Endothelial cell of umbilical vein (primary cell): ENCODE data around the gene EIF2AK2. TPM values are rescaled to one million over a fixed set of nuclear protein-coding genes. Genes with fewer than 3 reads are reported as not detected.

Experiments
- BruUV-seq: library from RNA; stranded (reverse); fragments of 400-500 nt; replicated peaks from 2 replicates; lab custom pipeline; 2021; lab: Mats Ljungman, UMichigan
- CTCF ChIA-PET: fragments of 300-600, 350-600 bp; sonication (Branson Sonifier 250); formaldehyde crosslinking; loops from one replicate; lab custom pipeline; 2021; ENCODE audit warnings: antibody characterized with exemption, inconsistent platforms; lab: Charles Lee
- POLR2A ChIA-PET: fragments of 300-600, 350-600 bp; sonication (Branson Sonifier 250); formaldehyde crosslinking; loops from one replicate; lab custom pipeline; 2021; ENCODE audit warnings: antibody characterized with exemption, inconsistent platforms; lab: Charles Lee
- DNase-seq: peaks from one replicate; pipeline ENCODE4 v3.0.0-alpha.2; 2011; ENCODE audit warnings: low read depth, low spot score
- FAIRE-seq: peaks from 2 replicates; lab custom pipeline; 2011; peaks lifted over from hg19 to GRCh38; lab: Jason Lieb, UNC
- H2AFZ ChIP-seq: 2 replicates; pipeline ENCODE4 v1.6.0; 2012; ENCODE audit warnings: low read depth, low read length, control low read depth, inconsistent platforms
- H3K27ac ChIP-seq: 2 replicates; pipeline ENCODE4 v1.5.1; 2011; ENCODE audit warnings: low read depth, mild to moderate bottlenecking, control low read depth, low read length, moderate library complexity; ENCODE audit not compliant: insufficient read depth
- H3K27me3 ChIP-seq, 2 experiments: 2 replicates each; pipeline versions ENCODE4 v1.6.0 to v1.6.1; 2011; ENCODE audit warnings: low read length in 2 of 2, mixed read lengths in 1 of 2; ENCODE audit not compliant: control insufficient read depth in 2 of 2, insufficient read depth in 2 of 2
- H3K36me3 ChIP-seq, 2 experiments: 2 replicates in 1 of 2; 3 replicates in 1 of 2; pipeline ENCODE4 v1.5.1; 2011; ENCODE audit warnings: low read length in 2 of 2, mild to moderate bottlenecking in 1 of 2, moderate library complexity in 1 of 2; ENCODE audit not compliant: control insufficient read depth in 2 of 2, insufficient read depth in 2 of 2; ENCODE audit errors: extremely low read depth in 1 of 2
- H3K4me1 ChIP-seq: 3 replicates; pipeline ENCODE4 v1.5.1; 2011; ENCODE audit warnings: mild to moderate bottlenecking, low read length; ENCODE audit not compliant: control insufficient read depth, insufficient read depth; ENCODE audit errors: extremely low read depth
- H3K4me2 ChIP-seq: 2 replicates; pipeline ENCODE4 v1.6.1; 2011; ENCODE audit warnings: low read length, control low read depth, mixed read lengths; ENCODE audit not compliant: insufficient read depth
- H3K4me3 ChIP-seq, 3 experiments: fragments of 200-600 bp in 1 of 3; sonication (generic), shearing (Covaris generic) in 1 of 3; replicated peaks in 1 of 3; 2 replicates each; pipeline ENCODE4 v1.5.1; 2011 to 2016; ENCODE audit warnings: control low read depth in 3 of 3, low read length in 3 of 3, mild to moderate bottlenecking in 2 of 3, inconsistent platforms in 1 of 3, low read depth in 1 of 3, moderate library complexity in 1 of 3; ENCODE audit not compliant: insufficient read depth in 1 of 3
- H3K79me2 ChIP-seq: 2 replicates; pipeline ENCODE4 v1.6.0; 2012; ENCODE audit warnings: low read length, inconsistent platforms; ENCODE audit not compliant: control insufficient read depth, insufficient read depth
- H3K9ac ChIP-seq: replicated peaks from 2 replicates; pipeline ENCODE3; 2011; ENCODE audit warnings: low read length, control low read depth; ENCODE audit not compliant: insufficient read depth; ENCODE audit errors: extremely low read depth
- H3K9me1 ChIP-seq: replicated peaks from 3 replicates; pipeline ENCODE4 v1.6.0; 2011; ENCODE audit warnings: mild to moderate bottlenecking, low read length; ENCODE audit not compliant: control insufficient read depth, insufficient read depth; ENCODE audit errors: extremely low read depth
- H3K9me3 ChIP-seq: replicated peaks from 2 replicates; pipeline ENCODE4 v1.5.1; 2012; ENCODE audit warnings: low read length, inconsistent platforms; ENCODE audit not compliant: control insufficient read depth, insufficient read depth
- H4K20me1 ChIP-seq: replicated peaks from 2 replicates; pipeline ENCODE3; 2011; ENCODE audit warnings: mild to moderate bottlenecking, low read length; ENCODE audit not compliant: control insufficient read depth, insufficient read depth; ENCODE audit errors: extremely low read depth
- CTCF ChIP-seq, 2 donors: IDR thresholded peaks; 1 replicate in 1 of 2; 2 replicates in 1 of 2; pipeline ENCODE4 v1.5.1; 2011; ENCODE audit warnings: low read length in 2 of 2, mild to moderate bottlenecking in 2 of 2, moderate library complexity in 2 of 2, control low read depth in 1 of 2, inconsistent platforms in 1 of 2, low read depth in 1 of 2; ENCODE audit not compliant: insufficient read depth in 1 of 2; ENCODE audit errors: extremely low read depth in 1 of 2
- EZH2 ChIP-seq: IDR thresholded peaks from 2 replicates; pipeline ENCODE4 v1.6.1; 2012; ENCODE audit warnings: borderline replicate concordance, low read depth, mild to moderate bottlenecking, moderate library complexity, low read length, inconsistent platforms; ENCODE audit not compliant: severe bottlenecking
- FOS ChIP-seq: IDR thresholded peaks from 2 replicates; pipeline ENCODE4 v1.6.1; 2011; ENCODE audit warnings: mild to moderate bottlenecking, low read length, moderate library complexity, borderline replicate concordance; ENCODE audit not compliant: insufficient read depth
- GATA2 ChIP-seq: IDR thresholded peaks from 2 replicates; pipeline ENCODE4 v1.7.0; 2011; ENCODE audit warnings: low read depth, mild to moderate bottlenecking, moderate library complexity, mixed read lengths, low read length; ENCODE audit not compliant: insufficient read length, insufficient read depth
- JUN ChIP-seq: IDR thresholded peaks from 2 replicates; pipeline ENCODE4 v1.6.1; 2011; ENCODE audit warnings: borderline replicate concordance, low read depth; ENCODE audit not compliant: insufficient read length, insufficient read depth
- MAX ChIP-seq: IDR thresholded peaks from 2 replicates; pipeline ENCODE4 v1.6.1; 2011; ENCODE audit not compliant: insufficient read depth, insufficient read length
- MYC ChIP-seq: IDR thresholded peaks from one replicate; pipeline ENCODE4 v1.6.1; 2011; ENCODE audit warnings: mild to moderate bottlenecking, low read depth, low read length
- POLR2A ChIP-seq: IDR thresholded peaks from 2 replicates; pipeline ENCODE4 v1.6.1; 2012; ENCODE audit warnings: low read depth, mild to moderate bottlenecking, control low read depth, low read length
- POLR2AphosphoS5 ChIP-seq: IDR thresholded peaks from 2 replicates; pipeline ENCODE4 v1.6.1; 2012; ENCODE audit warnings: low read depth, mild to moderate bottlenecking, control low read depth, low read length, moderate library complexity; ENCODE audit not compliant: insufficient read depth
- dilution Hi-C: fragments of 300-500 bp; cut with MboI; formaldehyde crosslinking; loops from one replicate; pipeline ENCODE4 v1.15.0; 2019; ENCODE audit warnings: low sequenced_read_pairs; ENCODE audit not compliant: extremely low pct_ligation_motif_present
- intact Hi-C: fragments of 100-400 bp; cut with micrococcal nuclease; formaldehyde crosslinking; loops from one replicate; pipeline ENCODE4 v1.10.0; 2022
- polyA plus RNA-seq, 4 experiments: library from polyadenylated mRNA; depleted of rRNA in 3 of 4; stranded (reverse) in 3 of 4; unstranded in 1 of 4; fragments of >200 nt; gene quantifications; 2 replicates each; pipeline versions ENCODE4 v1.2.1 to v1.2.3, GENCODE V29; 2011 to 2012; ENCODE audit warnings: missing spikeins in 1 of 4
- total RNA-seq: library from RNA; stranded (reverse); gene quantifications from 2 replicates; pipeline ENCODE4 v1.2.3, GENCODE V29; 2021

The EIF2AK2 gene
- total and polyA plus RNA-seq, 2 donors (not counting 3 experiments of a cell fraction or from before 2014, with no cell fraction given), result 8.0 to 41.1 TPM

- no peak overlapping the region for H3K4me3 ChIP-seq
- H3K4me2 ChIP-seq, result no peak overlapping the region
- intact Hi-C loops, result no loop called here
- no peaks in the 10 kb centered on the region for H3K79me2 ChIP-seq
- H3K27ac ChIP-seq, result no peak overlapping the region
- H3K9me3 ChIP-seq, result no peaks in the 10 kb centered on the region
- H3K4me1 ChIP-seq, result no peaks in the 10 kb centered on the region
- no peak overlapping the region for H2AFZ ChIP-seq
- H4K20me1 ChIP-seq, result no peaks in the 10 kb centered on the region
- DNase-seq, result no peak
- no peak for FAIRE-seq
- TF ChIP-seq MYC (no peak), FOS (no peak), EZH2 (no peak)
- dilution Hi-C loops, result no loop called here
- no peak overlapping the region for H3K9ac ChIP-seq
- H3K9me1 ChIP-seq, result no peaks in the 10 kb centered on the region
- ChIA-PET POLR2A (no interaction called here), CTCF (no interaction called here)
- no peaks in the 10 kb centered on the region for H3K36me3 ChIP-seq
- no peaks in the 10 kb centered on the region for H3K27me3 ChIP-seq
- no TSS peak for BruUV-seq
These were observed 17.0 kb upstream of the EIF2AK2 start for GRCh38 chr2:37173741-37174140.

- Histone ChIP-seq H3K9me1 (no peaks in the 10 kb centered on the region), H3K4me3 (no peak overlapping the region), H3K4me2 (no peak overlapping the region), H3K36me3 (no peaks in the 10 kb centered on the region), H2AFZ (no peak overlapping the region), H3K79me2 (no peaks in the 10 kb centered on the region), H3K9ac (no peak overlapping the region), H4K20me1 (no peaks in the 10 kb centered on the region), H3K4me1 (no peaks in the 10 kb centered on the region), H3K27me3 (no peaks in the 10 kb centered on the region), H3K27ac (no peak overlapping the region), H3K9me3 (no peaks in the 10 kb centered on the region)
- DNase-seq (no peak), FAIRE-seq (no peak)
- intact Hi-C loops, result no loop called here
- POLR2A ChIA-PET, result interaction anchor here (0.6 kb wide), 1 partner anchor 133 kb away, joined by 5 read pairs; no protein-coding TSS in a partner anchor
- dilution Hi-C loops, result no loop called here
- no peak for TF ChIP-seq GATA2
- TF ChIP-seq POLR2AphosphoS5, result no peak
- TF ChIP-seq MYC, result no peak
- no peak for TF ChIP-seq FOS
- TF ChIP-seq MAX, result no peak
- TF ChIP-seq JUN, result no peak
- TF ChIP-seq CTCF (IDR thresholded peaks at IDR 0.05; ENCODE audit: extremely low read depth in 1 of 2, insufficient read depth in 1 of 2, low read depth in 1 of 2, low read length in 2 of 2), result no peak
- no peak for TF ChIP-seq POLR2A
- TF ChIP-seq EZH2, result no peak
- no TSS peak for BruUV-seq
- CTCF ChIA-PET, result interaction anchor here (1.1 to 1.8 kb wide), 3 partner anchors 10 to 92 kb away, joined by 4 to 5 read pairs (median 4); no protein-coding TSS in a partner anchor
These were observed 14.8 kb upstream of the EIF2AK2 start for GRCh38 chr2:37171624-37171950.
